ENCODE measurements around the gene PRRC1.

DNA sequence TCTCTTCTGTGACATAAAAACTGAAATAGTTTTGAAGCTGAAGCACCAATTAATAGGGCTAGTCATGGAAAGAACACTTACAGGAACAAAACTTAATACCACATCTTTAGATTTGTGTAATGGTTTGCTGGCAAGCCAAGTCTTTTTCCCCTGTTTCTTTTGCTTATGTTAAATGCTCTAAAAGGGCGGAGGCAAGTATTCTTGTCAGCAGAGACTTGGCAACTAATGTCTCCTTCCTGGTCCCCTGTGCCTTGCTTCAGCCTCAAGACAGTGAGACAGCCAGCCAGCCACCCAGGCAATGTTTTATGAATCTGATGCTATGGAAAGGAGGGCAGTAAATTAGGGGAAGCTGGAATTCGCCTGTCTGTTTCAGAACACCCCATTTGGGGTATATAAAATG lies 45.7 kb downstream of the PRRC1 start:
- no peak for TF ChIP-seq POLR2A (IDR thresholded peaks at IDR 0.05)
- TF ChIP-seq EP300 (IDR thresholded peaks at IDR 0.05), result no peak
- TF ChIP-seq, protein P1, sequence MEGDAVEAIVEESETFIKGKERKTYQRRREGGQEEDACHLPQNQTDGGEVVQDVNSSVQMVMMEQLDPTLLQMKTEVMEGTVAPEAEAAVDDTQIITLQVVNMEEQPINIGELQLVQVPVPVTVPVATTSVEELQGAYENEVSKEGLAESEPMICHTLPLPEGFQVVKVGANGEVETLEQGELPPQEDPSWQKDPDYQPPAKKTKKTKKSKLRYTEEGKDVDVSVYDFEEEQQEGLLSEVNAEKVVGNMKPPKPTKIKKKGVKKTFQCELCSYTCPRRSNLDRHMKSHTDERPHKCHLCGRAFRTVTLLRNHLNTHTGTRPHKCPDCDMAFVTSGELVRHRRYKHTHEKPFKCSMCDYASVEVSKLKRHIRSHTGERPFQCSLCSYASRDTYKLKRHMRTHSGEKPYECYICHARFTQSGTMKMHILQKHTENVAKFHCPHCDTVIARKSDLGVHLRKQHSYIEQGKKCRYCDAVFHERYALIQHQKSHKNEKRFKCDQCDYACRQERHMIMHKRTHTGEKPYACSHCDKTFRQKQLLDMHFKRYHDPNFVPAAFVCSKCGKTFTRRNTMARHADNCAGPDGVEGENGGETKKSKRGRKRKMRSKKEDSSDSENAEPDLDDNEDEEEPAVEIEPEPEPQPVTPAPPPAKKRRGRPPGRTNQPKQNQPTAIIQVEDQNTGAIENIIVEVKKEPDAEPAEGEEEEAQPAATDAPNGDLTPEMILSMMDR (IDR thresholded peaks at IDR 0.05), result no peak

Measured in gastroesophageal sphincter (tissue), 3 donors.